ENCODE measurements around the gene SLC48A1.

- no peak for TF ChIP-seq CTCF (IDR thresholded peaks at IDR 0.05; ENCODE audit: insufficient read depth, low read length)
- no peak for TF ChIP-seq POLR2AphosphoS5 (IDR thresholded peaks at IDR 0.05; ENCODE audit: low read depth)
- TF ChIP-seq GABPA (IDR thresholded peaks at IDR 0.05; ENCODE audit: low read depth): no peak
Measured at GRCh38 chr12:47762850-47763465, 10.1 kb upstream of the SLC48A1 start.
